HCT116 (cell line): ENCODE data around the gene SYNE2. TPM values are rescaled to one million over a fixed set of nuclear protein-coding genes. Genes with fewer than 3 reads are reported as not detected.

Source experiments
- ATAC-seq: fragments of 200-7000 bp; cut with Tn5 transposase; 2 replicates; pipeline ENCODE4 v1.9.1; 2020; ENCODE audit warnings: mild to moderate bottlenecking, moderate library complexity
- BruUV-seq: library from RNA; stranded (reverse); fragments of 400-500 nt; replicated peaks from 2 replicates; lab custom pipeline; 2021; lab: Mats Ljungman, UMichigan
- CTCF ChIA-PET: fragments of 300-600 bp; sonication (Branson Sonifier 250); formaldehyde crosslinking; loops from one replicate; lab custom pipeline; 2021; ENCODE audit warnings: antibody characterized with exemption; lab: Charles Lee
- POLR2A ChIA-PET: fragments of 300-600, 350-600 bp; sonication (Branson Sonifier 250); formaldehyde crosslinking; loops from one replicate; lab custom pipeline; 2021; ENCODE audit warnings: antibody characterized with exemption; lab: Charles Lee
- RAD21 ChIA-PET, 2 experiments: fragments of 300-600 bp; sonication (Branson Sonifier 250); formaldehyde crosslinking; loops; one replicate each; lab custom pipeline; 2023; ENCODE audit warnings: low total read pairs in 2 of 2; ENCODE audit not compliant: uncharacterized antibody in 2 of 2, unreplicated experiment in 2 of 2, low non-redundant PET in 1 of 2; lab: Charles Lee
- DNase-seq: peaks from one replicate; pipeline ENCODE4 v3.0.0-alpha.2; 2010; ENCODE audit warnings: low read depth, low spot score
- H2AFZ ChIP-seq: fragments of 200-600 bp; shearing (Covaris generic), sonication (generic); 2 replicates; pipeline ENCODE4 v1.6.1; 2017; ENCODE audit warnings: low read depth, mixed run types, mixed read lengths, antibody characterized with exemption, low read length; ENCODE audit not compliant: poor library complexity, severe bottlenecking
- H3K27ac ChIP-seq: 2 replicates; pipeline ENCODE4 v1.5.1; 2012; ENCODE audit warnings: low read depth, low read length
- H3K27me3 ChIP-seq: fragments of 200-600 bp; sonication (generic); 2 replicates; pipeline ENCODE4 v1.6.1; 2016; ENCODE audit warnings: mixed run types, low read length, mixed read lengths; ENCODE audit not compliant: insufficient read depth
- H3K36me3 ChIP-seq, 2 experiments: fragments of 200-500 bp in 1 of 2; fragments of 200-600 bp in 1 of 2; sonication (Bioruptor generic) in 1 of 2; sonication (generic) in 1 of 2; 2 replicates each; pipeline versions ENCODE4 v1.5.1 to v1.6.1; 2014 to 2016; ENCODE audit warnings: low read length in 2 of 2, inconsistent platforms in 1 of 2, mixed read lengths in 1 of 2, mixed run types in 1 of 2; ENCODE audit not compliant: insufficient read depth in 2 of 2, control insufficient read depth in 1 of 2
- H3K4me1 ChIP-seq, 2 experiments: fragments of 200-600 bp in 1 of 2; sonication (generic) in 1 of 2; 2 replicates each; pipeline versions ENCODE4 v1.5.1 to v1.6.1; 2012 to 2017; ENCODE audit warnings: low read length in 2 of 2, inconsistent platforms in 1 of 2, mild to moderate bottlenecking in 1 of 2, mixed read lengths in 1 of 2, mixed run types in 1 of 2, moderate library complexity in 1 of 2; ENCODE audit not compliant: insufficient read depth in 2 of 2, control insufficient read depth in 1 of 2
- H3K4me2 ChIP-seq: fragments of 200-600 bp; sonication (generic); 2 replicates; pipeline ENCODE4 v1.6.1; 2017; ENCODE audit warnings: mixed run types, low read length, mixed read lengths
- H3K4me3 ChIP-seq, 2 experiments: fragments of 200-600 bp in 1 of 2; sonication (generic) in 1 of 2; replicated peaks in 1 of 2; 2 replicates each; pipeline ENCODE4 v1.5.1; 2011 to 2016; ENCODE audit warnings: low read length in 2 of 2, control low read depth in 1 of 2, low read depth in 1 of 2, mild to moderate bottlenecking in 1 of 2, mixed read lengths in 1 of 2, mixed run types in 1 of 2
- H3K79me2 ChIP-seq: fragments of 200-600 bp; sonication (generic); 2 replicates; pipeline ENCODE4 v1.6.1; 2017; ENCODE audit warnings: mild to moderate bottlenecking, mixed run types, low read length, moderate library complexity, mixed read lengths; ENCODE audit not compliant: insufficient read depth
- H3K9ac ChIP-seq: fragments of 200-600 bp; sonication (generic); 2 replicates; pipeline ENCODE4 v1.6.1; 2016; ENCODE audit warnings: low read length, mixed read lengths
- H3K9me2 ChIP-seq: fragments of 200-600 bp; sonication (generic), shearing (Covaris generic); 2 replicates; pipeline ENCODE4 v1.6.1; 2017; ENCODE audit warnings: mixed run types, mild to moderate bottlenecking, moderate library complexity; ENCODE audit not compliant: insufficient read depth
- H3K9me3 ChIP-seq, 2 experiments: fragments of 200-500 bp in 1 of 2; fragments of 200-600 bp in 1 of 2; sonication (Bioruptor generic) in 1 of 2; sonication (generic) in 1 of 2; 2 replicates each; pipeline ENCODE4 v1.6.1; 2014 to 2017; ENCODE audit warnings: low read length in 2 of 2, mixed read lengths in 2 of 2, inconsistent platforms in 1 of 2, low read depth in 1 of 2, mild to moderate bottlenecking in 1 of 2, mixed run types in 1 of 2, moderate library complexity in 1 of 2; ENCODE audit not compliant: control insufficient read depth in 1 of 2, insufficient read depth in 1 of 2
- H4K20me1 ChIP-seq: fragments of 200-600 bp; sonication (generic), shearing (Covaris generic); 2 replicates; pipeline ENCODE4 v1.6.1; 2017; ENCODE audit warnings: mixed run types, mild to moderate bottlenecking, moderate library complexity; ENCODE audit not compliant: insufficient read depth
- CEBPB ChIP-seq: IDR thresholded peaks from 2 replicates; pipeline ENCODE4 v1.6.1; 2012; ENCODE audit warnings: low read depth
- EZH2phosphoT487 ChIP-seq: fragments of 200-600 bp; IDR thresholded peaks from 2 replicates; pipeline ENCODE4 v1.6.1; 2018; ENCODE audit warnings: antibody characterized with exemption, borderline replicate concordance
- RAD21 ChIP-seq: IDR thresholded peaks from 2 replicates; pipeline ENCODE4 v1.6.1; 2012; ENCODE audit warnings: low read depth, mild to moderate bottlenecking
- REST ChIP-seq: IDR thresholded peaks from 2 replicates; pipeline ENCODE4 v1.6.1; 2012; ENCODE audit warnings: low read depth
- SIN3A ChIP-seq: IDR thresholded peaks from 2 replicates; pipeline ENCODE4 v1.6.1; 2012; ENCODE audit warnings: low read depth
- TCF7L2 ChIP-seq: IDR thresholded peaks from 2 replicates; pipeline ENCODE4 v1.7.0; 2011; ENCODE audit warnings: borderline replicate concordance, inconsistent platforms; ENCODE audit not compliant: insufficient read depth, insufficient read length; ENCODE audit errors: extremely low read depth
- YY1 ChIP-seq: IDR thresholded peaks from 2 replicates; pipeline ENCODE4 v1.6.1; 2011; ENCODE audit warnings: low read length, low read depth, moderate library complexity, mild to moderate bottlenecking; ENCODE audit not compliant: insufficient replicate concordance; ENCODE audit errors: extremely low read depth
- ZBTB33 ChIP-seq: IDR thresholded peaks from 2 replicates; pipeline ENCODE4 v1.6.1; 2011; ENCODE audit warnings: mild to moderate bottlenecking, low read length, moderate library complexity; ENCODE audit not compliant: insufficient replicate concordance; ENCODE audit errors: extremely low read depth
- ZNF274 ChIP-seq: fragments of 200-500 bp; sonication (Bioruptor generic); IDR thresholded peaks from 2 replicates; pipeline ENCODE4 v1.6.1; 2014; ENCODE audit warnings: mild to moderate bottlenecking, low read depth, low read length, inconsistent platforms
- intact Hi-C: fragments of 100-400 bp; cut with micrococcal nuclease; formaldehyde crosslinking; loops from 2 replicates; pipeline ENCODE4 v1.10.0; 2022
- total RNA-seq: library from RNA; stranded (reverse); gene quantifications from one replicate; pipeline ENCODE4 v1.2.1, GENCODE V29; 2021; ENCODE audit not compliant: unreplicated experiment

SYNE2 gene
- total RNA-seq, 1 experiment from 2014 or later, result 28.8 TPM

GRCh38 chr14:64170181-64170580 is 317.4 kb downstream of the SYNE2 start:
- Histone ChIP-seq H3K79me2 (no peaks in the 10 kb centered on the region), H3K4me1 (no peaks in the 10 kb centered on the region), H3K36me3 (peaks cover 0 to 7% of the 10 kb centered on the region in 2 experiments; a peak in 2 of 4 replicates), H4K20me1 (no peaks in the 10 kb centered on the region), H3K4me3 (no peak overlapping the region), H2AFZ (no peak overlapping the region), H3K4me2 (no peak overlapping the region), H3K9ac (no peak overlapping the region), H3K27ac (no peak overlapping the region), H3K9me2 (no peaks in the 10 kb centered on the region), H3K9me3 (no peaks in the 10 kb centered on the region), H3K27me3 (no peaks in the 10 kb centered on the region)
- RAD21 ChIA-PET, result no interaction called here
- TF ChIP-seq SIN3A (no peak), ZBTB33 (no peak), CEBPB (no peak), TCF7L2 (no peak), YY1 (no peak), REST (no peak), ZNF274 (no peak), RAD21 (no peak), EZH2phosphoT487 (no peak)
- CTCF ChIA-PET, result no interaction called here
- intact Hi-C loops, result no loop called here
- DNase-seq, result no peak
- no peak for ATAC-seq
- POLR2A ChIA-PET, result no interaction called here
- no TSS peak for BruUV-seq
